Uterus (tissue), 4 donors: ENCODE data around the gene ZDHHC4. TPM values are rescaled to one million over a fixed set of nuclear protein-coding genes. Genes with fewer than 3 reads are reported as not detected.

Experiments used
- DNase-seq, 2 donors: peaks; one replicate each; pipeline ENCODE4 v3.0.0-alpha.2; 2019 to 2020
- H3K27ac ChIP-seq, 2 donors: fragments of 200-600 bp; sonication (generic); 1 replicate in 1 of 2; 2 replicates in 1 of 2; pipeline ENCODE4 v1.5.1; 2016 to 2018
- H3K27me3 ChIP-seq, 2 donors: fragments of 200-600 bp; sonication (generic); one replicate each; pipeline ENCODE4 v1.5.1; 2018 to 2019; ENCODE audit warnings: control low read depth in 1 of 2
- H3K36me3 ChIP-seq, 2 donors: fragments of 200-600 bp; sonication (generic); one replicate each; pipeline ENCODE4 v1.5.1; 2019; ENCODE audit warnings: control low read depth in 1 of 2
- H3K4me1 ChIP-seq, 2 donors: fragments of 200-600 bp; sonication (generic); one replicate each; pipeline ENCODE4 v1.5.1; 2018 to 2019; ENCODE audit warnings: control low read depth in 1 of 2
- H3K4me3 ChIP-seq, 2 donors: fragments of 200-600 bp; sonication (generic); 1 replicate in 1 of 2; 2 replicates in 1 of 2; pipeline ENCODE4 v1.5.1; 2018 to 2019; ENCODE audit warnings: mild to moderate bottlenecking in 1 of 2
- H3K9me3 ChIP-seq, 2 donors: fragments of 200-600 bp; sonication (generic); one replicate each; pipeline ENCODE4 v1.5.1; 2019; ENCODE audit warnings: control low read depth in 1 of 2
- POLR2A ChIP-seq, 2 donors: fragments of 450-650 bp; IDR thresholded peaks; one replicate each; pipeline ENCODE4 v1.6.1; 2016; ENCODE audit warnings: antibody characterized with exemption in 2 of 2, mild to moderate bottlenecking in 1 of 2, moderate library complexity in 1 of 2
- intact Hi-C: fragments of 100-400 bp; cut with DNase I; formaldehyde crosslinking; loops from one replicate; pipeline ENCODE4 v1.15.1; 2023; ENCODE audit warnings: low total_unique reads
- total RNA-seq, 4 donors: library from RNA; depleted of rRNA in 3 of 4; stranded (reverse); fragments of >200 nt in 3 of 4; gene quantifications; one replicate each; pipeline versions ENCODE4 v1.1.0 to v1.2.4, GENCODE V29; 2014 to 2023
- TF ChIP-seq, protein P1 (sequence below), 4 experiments: fragments of 200-600 bp in 2 of 4; fragments of 450-650 bp in 2 of 4; sonication (generic) in 2 of 4; IDR thresholded peaks; one replicate each; pipeline ENCODE4 v1.5.1; 2016 to 2019; ENCODE audit warnings: antibody characterized with exemption in 4 of 4, mild to moderate bottlenecking in 2 of 4, moderate library complexity in 1 of 4
- donor health status: DM: yes; HTN: yes; CAD: no.

ZDHHC4 gene
- total RNA-seq, 4 donors from 2014 or later, result 13.1 to 48.2 (median 37.0) TPM

DNA sequence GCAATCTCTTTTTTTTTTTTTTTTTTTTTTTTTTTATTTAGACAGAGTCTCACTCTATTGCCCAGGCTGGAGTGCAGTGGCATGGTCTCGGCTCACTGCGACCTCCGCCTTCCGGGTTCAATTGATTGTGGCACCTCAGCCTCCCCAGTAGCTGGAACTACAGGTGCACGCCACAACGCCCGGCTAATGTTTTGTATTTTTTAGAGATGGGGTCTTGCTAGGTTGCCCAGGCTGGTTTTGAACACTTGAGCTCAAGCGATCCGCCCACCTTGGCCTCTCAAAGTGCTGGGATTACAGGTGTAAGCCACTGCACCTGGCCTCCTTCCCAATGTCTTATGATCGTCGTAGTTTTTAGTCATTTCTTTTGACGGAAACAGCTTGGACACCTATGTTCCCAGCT is 31.5 kb downstream of the ZDHHC4 start:
- no peak overlapping the region for H3K4me3 ChIP-seq
- intact Hi-C loops, result no loop called here

DNA sequence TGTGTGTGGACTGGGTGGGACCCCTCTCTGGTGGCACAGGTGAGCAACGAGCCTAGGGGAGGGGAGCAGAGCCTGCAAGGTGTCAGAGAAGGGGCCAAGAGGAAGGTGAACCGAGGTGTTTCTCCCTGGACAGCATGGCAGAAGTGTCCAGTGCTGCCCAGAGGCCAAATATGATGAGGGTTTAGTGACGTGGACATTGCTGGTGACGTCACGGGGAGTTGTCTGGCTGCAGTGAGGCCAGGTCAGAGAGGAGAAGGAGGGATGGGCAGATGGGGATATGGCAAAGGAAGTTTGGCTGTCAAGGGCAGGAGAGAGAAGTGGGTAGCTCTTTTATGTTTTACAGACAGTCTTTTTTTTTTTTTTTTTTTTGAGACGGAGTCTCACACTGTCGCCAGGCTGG is 35.6 kb downstream of the ZDHHC4 start:
- Histone ChIP-seq H3K9me3 (no peaks in the 10 kb centered on the region), H3K27me3 (no peaks in the 10 kb centered on the region), H3K36me3 (no peaks in the 10 kb centered on the region), H3K27ac (no peak overlapping the region), H3K4me1 (peaks cover 0 to 7% of the 10 kb centered on the region in 2 donors), H3K4me3 (no peak overlapping the region)
- no peak for DNase-seq
- no peak for TF ChIP-seq POLR2A (IDR thresholded peaks at IDR 0.05)
- intact Hi-C loops, result no loop called here

More for the DNA sequence above, 31.5 kb downstream of the ZDHHC4 start:
- no peak for DNase-seq
- Histone ChIP-seq H3K36me3 (no peaks in the 10 kb centered on the region), H3K4me1 (no peaks in the 10 kb centered on the region), H3K27me3 (no peaks in the 10 kb centered on the region), H3K27ac (no peak overlapping the region), H3K9me3 (no peaks in the 10 kb centered on the region)
- TF ChIP-seq, protein P1, sequence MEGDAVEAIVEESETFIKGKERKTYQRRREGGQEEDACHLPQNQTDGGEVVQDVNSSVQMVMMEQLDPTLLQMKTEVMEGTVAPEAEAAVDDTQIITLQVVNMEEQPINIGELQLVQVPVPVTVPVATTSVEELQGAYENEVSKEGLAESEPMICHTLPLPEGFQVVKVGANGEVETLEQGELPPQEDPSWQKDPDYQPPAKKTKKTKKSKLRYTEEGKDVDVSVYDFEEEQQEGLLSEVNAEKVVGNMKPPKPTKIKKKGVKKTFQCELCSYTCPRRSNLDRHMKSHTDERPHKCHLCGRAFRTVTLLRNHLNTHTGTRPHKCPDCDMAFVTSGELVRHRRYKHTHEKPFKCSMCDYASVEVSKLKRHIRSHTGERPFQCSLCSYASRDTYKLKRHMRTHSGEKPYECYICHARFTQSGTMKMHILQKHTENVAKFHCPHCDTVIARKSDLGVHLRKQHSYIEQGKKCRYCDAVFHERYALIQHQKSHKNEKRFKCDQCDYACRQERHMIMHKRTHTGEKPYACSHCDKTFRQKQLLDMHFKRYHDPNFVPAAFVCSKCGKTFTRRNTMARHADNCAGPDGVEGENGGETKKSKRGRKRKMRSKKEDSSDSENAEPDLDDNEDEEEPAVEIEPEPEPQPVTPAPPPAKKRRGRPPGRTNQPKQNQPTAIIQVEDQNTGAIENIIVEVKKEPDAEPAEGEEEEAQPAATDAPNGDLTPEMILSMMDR (IDR thresholded peaks at IDR 0.05), result no peak
- no peak for TF ChIP-seq POLR2A (IDR thresholded peaks at IDR 0.05)

DNA sequence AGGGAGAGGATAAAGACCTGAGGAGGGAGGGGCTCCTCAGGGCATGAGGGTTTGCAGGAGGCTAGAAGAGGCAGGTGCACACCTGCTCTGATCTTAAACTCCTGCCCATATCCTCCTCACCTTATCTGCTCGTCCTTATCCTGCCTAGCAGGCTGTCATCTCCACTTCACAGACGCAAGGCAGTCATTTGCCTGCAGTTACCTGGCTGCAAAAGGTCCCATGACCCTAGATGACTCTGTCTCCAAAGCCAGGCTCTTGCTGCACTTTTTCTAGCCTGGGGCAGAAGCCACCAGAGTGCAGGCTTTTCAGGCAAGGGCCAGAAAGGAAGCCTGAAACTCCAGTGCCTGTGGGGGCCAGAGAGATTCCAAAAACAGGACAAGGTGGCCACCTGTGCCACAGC is 36.5 kb downstream of the ZDHHC4 start:
- Histone ChIP-seq H3K4me3 (no peak overlapping the region), H3K9me3 (no peaks in the 10 kb centered on the region), H3K36me3 (no peaks in the 10 kb centered on the region), H3K27me3 (no peaks in the 10 kb centered on the region), H3K27ac (no peak overlapping the region), H3K4me1 (peaks cover 0 to 7% of the 10 kb centered on the region in 2 donors)
- DNase-seq, result no peak
- intact Hi-C loops, result no loop called here
- TF ChIP-seq, protein P1 (IDR thresholded peaks at IDR 0.05), result no peak
- TF ChIP-seq POLR2A (IDR thresholded peaks at IDR 0.05), result no peak

- TF ChIP-seq, protein P1 (IDR thresholded peaks at IDR 0.05), result no peak
- TF ChIP-seq POLR2A (IDR thresholded peaks at IDR 0.05), result no peak
- Histone ChIP-seq H3K9me3 (no peaks in the 10 kb centered on the region), H3K4me1 (peaks cover 0 to 7% of the 10 kb centered on the region in 2 donors), H3K27ac (peak within 1 kb of the TSS; percentile 52 to 84), H3K27me3 (no peaks in the 10 kb centered on the region), H3K4me3 (peak within 1 kb of the TSS; percentile 67 to 81), H3K36me3 (no peaks in the 10 kb centered on the region)
- peak in 1 of 2 donors; percentile 44 for DNase-seq
- intact Hi-C loops, result no loop called here
Measured at GRCh38 chr7:6614953-6615722, 37.9 kb downstream of the ZDHHC4 start, which contains the start of gene ZNF853. TSS of gene ZNF853 (plus strand) at chr7:6615610. CDS start at chr7:6616175, 565 bp downstream.

DNA sequence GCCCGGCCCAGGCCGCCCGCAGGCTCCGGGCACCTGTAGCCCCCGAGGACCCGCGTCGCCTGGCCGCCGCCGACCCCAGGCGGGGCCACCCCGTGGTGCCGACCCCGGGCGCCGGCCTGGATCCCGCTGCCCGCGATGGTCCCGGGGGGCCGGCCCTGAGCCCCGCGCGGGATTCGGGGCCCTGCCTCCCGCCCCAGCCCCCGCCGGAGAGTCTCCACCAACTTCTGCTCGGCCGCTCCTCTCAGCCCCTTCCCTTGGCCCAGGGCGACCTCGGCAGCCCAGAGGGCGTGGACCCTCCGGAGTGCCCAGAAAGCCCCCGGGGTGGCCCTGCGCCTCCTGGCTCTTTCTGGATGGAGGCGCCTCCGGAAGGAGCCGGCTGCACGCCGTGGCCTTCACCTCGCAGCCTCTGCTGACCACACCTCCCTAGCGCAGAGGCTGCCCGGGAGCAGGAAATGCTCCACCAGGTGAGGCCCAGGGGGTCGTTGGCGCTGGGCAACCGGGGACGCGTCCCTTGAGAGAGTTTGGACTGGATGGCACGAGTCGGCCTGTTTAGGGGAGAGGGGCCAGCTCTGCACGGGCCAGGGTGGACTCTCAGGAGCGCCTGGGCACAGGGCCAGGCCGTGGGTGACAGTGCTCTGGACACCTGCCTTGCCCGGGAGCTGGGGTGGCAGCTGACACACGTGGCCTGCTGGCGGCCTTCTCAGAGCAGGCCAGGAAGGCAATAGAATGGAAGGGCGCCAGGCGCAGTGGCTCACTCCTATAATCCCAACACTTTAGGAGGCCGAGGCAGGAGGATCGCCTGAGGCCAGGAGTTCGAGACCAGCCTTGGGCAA is 38.7 kb downstream of the ZDHHC4 start:
- TF ChIP-seq POLR2A (IDR thresholded peaks at IDR 0.05), result no peak
- TF ChIP-seq, protein P1 (IDR thresholded peaks at IDR 0.05), result no peak
- Histone ChIP-seq H3K27me3 (no peaks in the 10 kb centered on the region), H3K9me3 (no peaks in the 10 kb centered on the region), H3K36me3 (no peaks in the 10 kb centered on the region), H3K27ac (peak overlapping the region; percentile 52 to 59), H3K4me3 (peak overlapping the region; percentile 67 to 81), H3K4me1 (peaks cover 0 to 7% of the 10 kb centered on the region in 2 donors)
- intact Hi-C loops, result no loop called here
- peak in 1 of 2 donors; percentile 25 for DNase-seq
